ENCODE data around the gene CCNL2.
"Not testable (repeated sequence)": the region's sequence is repeated elsewhere in the genome, so short reads cannot be mapped to it uniquely, and the experiment has no call there.

CCNL2 gene

DNA sequence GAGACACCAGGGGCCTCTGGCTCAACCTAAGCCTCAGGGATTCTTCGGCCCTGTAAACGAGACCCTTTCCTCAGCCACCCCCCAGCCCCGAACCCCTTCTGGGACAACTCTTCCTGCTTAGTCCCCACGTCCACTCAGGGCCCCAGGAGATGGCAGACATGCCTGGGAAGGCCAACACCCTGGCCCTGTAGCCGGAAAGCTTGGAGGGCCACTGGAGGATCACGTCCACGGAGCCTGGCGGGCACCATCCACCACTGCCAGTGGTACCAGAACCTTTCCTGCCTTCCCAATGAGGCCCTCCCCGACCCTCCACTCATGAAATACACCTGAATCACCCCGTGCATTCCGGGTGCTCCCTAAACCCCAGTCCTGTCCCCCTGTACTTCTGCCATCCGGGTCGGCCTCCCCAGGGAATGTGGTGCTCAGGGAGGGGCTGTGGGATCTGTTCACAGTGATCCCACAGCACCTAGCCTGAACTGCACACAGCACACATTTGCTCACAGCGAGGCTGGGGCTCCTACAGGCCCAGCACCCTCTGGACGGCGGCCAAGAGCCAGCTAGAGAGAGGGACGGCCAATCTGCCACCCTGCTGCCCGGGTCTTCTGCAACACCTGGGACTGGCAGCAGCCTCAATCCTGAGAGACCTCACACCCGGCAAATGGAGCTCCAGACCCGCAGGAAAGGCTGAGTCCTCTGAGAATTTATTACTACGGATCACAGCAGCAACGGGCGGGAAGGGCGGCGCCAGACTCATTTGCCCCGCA lies 25.9 kb downstream of the CCNL2 start:
- no peak for DNase-seq (ENCODE audit: low read depth)

DNA sequence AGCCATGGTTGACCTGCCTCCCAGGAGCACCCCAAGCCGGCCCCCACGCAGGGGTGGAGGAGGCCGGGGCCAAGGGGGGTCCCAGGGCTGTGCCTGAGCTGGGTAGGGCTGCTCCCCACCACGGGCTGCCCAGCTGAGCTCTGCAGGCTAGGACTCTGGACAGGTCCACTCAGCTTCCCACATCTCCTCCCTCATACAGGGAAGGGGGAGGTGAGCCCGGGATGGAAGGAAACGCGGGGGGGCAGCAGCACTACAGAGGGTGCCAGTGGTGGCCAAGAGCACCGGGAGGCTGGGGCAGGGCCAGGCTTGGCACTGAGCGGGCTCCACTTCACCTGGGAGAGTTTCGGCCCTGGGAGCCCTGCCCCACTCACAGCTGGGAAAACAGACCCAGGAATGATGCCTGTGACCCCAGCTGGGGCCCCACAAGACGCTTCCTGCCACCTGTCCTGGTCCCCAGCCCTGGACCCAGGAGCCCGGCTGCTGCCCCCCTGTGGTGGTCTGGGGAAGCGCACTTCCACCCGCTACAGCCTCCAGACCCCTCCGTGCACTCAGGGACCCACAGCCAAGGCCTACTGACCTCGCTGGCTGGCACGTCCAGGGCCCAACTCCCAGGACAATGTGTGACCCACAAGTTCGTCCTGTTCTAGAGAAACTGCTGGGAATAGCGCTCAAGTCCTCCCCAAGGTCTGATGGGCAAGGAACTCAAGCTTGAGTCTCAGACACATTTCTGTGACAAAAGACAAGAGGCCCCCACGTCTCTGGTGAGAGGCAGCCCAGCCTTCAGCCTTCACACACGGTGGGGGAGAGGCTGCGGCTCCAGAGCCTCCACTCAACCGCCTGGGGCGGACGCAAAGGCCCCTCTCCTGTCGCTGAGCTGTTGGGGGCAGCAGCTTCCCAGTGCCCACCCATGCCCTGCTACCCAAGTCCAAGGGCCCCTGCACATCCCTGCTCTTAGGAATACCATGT lies 27.1 kb downstream of the CCNL2 start:
- no peak for DNase-seq (ENCODE audit: low read depth)

DNA sequence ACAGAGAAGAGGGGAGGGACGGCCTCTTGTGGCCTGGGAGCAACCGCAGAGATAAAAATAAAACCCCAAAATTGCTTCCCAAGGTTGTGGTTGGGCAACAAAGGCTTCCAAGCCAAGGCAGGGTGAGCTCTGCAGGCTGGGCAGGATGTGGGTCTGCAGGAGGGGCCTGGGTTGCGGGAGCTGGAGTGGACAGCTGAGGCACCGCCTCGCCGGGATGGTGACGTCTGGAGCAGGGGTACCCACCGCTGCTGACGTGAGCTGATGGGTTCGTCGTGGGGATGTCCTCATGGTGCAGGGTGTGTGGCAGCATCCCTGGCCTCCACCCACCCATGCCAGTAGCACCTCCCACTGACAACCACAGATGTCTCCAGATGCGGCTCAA lies 27.8 kb downstream of the CCNL2 start:
- DNase-seq (ENCODE audit: low read depth): no peak

DNA sequence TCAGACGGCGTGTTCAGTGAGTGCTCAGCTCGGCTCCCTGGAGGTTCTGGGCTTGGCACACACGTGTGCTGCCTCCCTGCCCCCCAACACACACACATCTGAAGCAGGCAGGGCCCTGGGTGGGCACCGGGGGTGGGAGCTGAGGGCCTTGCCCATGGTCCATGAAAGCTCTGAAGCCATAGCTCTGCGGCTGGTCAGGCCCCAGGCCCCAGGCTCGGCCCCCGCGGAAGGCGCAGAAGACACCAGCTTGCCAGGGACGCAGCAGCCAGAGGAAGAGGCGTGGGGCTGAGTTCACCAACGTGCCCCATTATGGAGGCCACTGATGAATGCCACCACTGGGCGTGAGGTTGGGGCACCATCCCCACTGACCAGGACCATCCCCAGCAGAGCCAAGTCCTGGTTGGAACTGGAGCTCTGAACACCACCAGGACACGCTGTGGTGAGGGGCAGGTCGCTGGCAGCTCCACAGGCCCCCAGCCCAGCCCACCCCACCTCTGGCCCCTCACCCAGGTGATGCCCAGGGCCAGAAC lies 28.3 kb downstream of the CCNL2 start:
- DNase-seq (ENCODE audit: low read depth): no peak

DNA sequence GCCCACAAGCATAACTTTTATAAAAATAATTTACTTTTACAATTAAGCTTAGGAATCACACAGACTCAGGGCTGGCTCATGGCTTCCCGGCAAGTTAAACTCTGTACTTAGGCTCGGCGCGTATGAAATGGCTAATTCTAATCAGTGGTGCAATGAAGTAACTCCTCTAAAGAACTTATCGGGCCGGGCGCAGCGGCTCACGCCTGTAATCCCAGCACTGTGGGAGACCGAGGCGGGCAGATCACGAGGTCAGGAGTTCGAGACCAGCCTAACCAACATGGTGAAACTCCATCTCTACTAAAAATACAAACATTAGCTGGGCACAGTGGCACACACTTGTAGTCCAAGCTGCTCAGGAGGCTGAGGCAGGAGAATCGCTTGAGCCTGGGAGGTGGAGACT lies 29.0 kb downstream of the CCNL2 start:
- DNase-seq (ENCODE audit: low read depth): not testable (repeated sequence)

DNA sequence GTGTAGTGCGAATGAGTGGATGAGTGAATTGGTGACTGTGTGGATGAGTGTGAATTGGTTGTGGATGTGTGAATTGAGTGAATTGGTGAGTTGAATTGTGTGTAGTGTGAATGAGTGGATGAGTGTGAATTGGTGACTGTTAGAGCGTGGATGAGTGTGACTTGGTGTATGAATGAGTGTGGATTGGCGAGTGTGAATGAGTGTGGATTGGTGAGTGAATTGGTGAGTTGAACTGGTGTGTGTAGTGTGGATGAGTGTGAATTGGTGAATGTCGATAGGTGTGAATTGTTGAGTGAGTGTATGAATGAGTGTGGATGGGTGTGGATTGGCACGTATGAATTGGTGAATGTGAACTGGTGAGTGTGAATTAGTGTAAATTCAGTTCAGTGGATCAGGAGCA lies 31.8 kb downstream of the CCNL2 start:
- DNase-seq (ENCODE audit: low read depth): no peak

DNA sequence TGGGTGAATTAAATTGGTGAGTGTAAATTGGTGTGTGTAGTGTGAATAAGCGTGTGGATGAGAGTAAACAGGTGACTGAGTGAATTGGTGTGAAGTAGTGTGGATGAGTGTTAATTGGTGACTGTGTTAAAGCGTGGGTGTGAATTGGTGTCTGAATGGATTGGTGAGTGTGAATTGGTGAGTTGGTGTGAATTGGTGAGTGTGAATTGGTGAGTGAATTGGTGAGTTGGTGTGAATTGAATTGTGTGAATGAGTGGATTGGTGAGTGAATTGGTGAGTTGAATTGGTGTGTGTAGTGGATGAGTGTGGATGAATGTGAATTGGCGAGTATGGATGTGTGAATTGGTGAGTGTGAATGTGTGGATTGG lies 32.5 kb downstream of the CCNL2 start:
- DNase-seq (ENCODE audit: low read depth): no peak

DNA sequence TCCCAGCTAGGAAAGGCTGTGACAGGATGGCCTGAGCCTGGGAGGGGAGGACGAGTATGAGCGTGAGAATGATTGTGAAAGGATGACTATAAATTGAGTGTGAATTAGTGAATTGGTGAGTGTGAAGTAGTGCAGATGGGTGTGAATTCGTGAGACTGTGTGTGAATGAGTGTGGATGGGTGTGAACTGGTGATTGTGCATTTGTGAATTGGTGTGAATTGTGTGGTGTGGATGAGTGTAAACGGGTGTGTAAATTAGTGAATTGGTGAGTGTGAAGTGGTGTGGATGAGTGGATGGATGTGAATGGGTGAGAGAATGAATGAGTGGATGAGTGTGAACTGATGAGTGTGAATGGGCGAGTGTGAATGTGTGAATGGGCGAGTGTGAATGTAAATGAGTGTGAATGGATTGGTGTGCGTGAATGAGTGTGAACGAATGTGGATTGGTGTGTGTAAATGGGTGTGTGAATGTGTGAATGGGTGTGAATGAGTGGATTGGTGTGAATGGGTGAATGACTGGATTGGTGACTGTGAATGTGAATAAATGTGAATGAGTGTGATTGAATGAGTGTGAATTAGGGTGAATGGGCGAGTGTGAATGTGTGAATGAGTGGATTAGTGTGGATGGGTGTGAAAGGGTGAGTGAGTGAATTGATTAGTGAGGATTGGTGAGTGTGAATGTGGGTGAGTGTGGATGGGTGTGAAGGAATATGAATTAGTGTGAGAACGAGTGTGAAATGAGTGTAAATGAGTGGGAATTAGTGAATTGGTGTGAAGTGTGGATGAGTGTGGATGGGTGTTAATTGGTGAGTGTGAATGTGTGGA lies 33.0 kb downstream of the CCNL2 start:
- DNase-seq (ENCODE audit: low read depth): no peak

DNA sequence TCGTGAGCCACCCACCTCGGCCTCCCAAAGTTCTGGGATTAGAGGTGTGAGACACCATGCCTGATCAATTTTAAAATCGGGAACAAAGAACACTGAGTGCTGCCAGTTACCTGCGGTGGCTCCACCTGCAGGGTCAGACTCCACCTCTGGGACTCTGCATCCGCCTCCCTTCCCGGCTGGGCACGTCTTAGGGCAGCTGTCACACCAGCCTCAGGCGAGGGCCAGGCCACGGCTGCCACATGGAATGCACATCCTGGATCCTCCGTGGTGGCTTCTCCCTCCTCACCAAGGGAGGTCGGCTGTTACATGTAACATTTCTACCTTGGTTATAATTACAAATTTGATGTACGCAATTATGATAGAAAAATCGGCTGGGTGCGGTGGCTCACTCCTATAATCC lies 34.9 kb downstream of the CCNL2 start:
- no peak for DNase-seq (ENCODE audit: low read depth)

DNA sequence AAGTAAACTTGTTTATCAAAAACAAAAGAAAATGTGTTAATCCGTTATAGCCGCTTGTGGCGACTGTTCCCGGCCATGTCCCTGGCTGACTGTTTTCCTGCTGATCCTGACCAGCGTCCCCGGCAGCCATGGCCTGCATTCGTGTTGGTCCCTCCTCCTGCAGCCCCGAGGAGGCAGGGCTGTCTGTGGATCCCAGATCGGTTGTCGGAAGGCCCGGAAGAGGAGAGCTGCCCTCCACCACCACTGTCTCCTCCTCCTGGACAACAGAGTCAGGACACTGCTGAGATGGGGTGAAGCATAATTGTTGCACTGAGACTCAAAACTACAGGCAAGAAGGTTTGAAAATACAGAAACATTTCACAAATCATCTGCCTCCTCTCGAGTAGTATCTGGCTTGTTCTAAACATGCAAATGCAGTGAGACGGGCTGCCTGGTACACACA lies 37.1 kb downstream of the CCNL2 start:
- DNase-seq (ENCODE audit: low read depth): no peak

DNA sequence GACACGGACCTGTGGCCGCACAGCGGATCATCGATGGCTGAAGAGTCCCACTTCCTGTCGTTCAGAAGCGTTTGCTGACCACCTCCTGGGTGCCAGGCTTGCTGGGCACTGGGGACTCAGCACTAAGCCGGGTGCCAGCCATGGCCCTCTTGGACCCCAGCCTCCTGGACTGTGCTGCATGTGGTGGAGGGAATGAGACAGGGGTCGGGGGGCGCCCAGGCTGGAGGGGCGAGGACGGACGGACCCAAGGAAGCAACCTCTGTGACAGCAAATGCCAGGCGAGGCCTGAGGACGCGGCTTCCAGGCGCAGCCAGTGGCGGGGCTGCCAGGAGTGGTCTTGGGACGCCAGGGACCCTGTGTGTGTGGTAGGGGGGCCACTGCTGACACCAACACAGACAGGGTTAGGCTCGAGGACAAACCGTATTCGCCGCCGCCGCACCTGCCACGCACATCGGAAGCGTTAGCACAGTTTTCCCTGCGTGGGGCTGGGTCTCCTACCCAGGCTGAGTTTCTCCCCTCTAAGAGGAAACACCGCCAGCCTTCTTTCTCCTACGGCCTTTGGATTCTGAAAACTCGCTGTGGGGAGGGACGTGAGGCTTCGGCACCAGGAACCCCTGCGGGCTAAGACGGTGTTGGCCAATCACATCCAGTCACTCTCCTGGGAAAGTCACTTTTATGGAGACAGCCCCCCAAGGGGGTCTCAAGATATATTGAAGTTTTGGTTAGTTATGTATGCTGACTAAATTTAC lies 37.7 kb downstream of the CCNL2 start:
- DNase-seq (ENCODE audit: low read depth): no peak

DNA sequence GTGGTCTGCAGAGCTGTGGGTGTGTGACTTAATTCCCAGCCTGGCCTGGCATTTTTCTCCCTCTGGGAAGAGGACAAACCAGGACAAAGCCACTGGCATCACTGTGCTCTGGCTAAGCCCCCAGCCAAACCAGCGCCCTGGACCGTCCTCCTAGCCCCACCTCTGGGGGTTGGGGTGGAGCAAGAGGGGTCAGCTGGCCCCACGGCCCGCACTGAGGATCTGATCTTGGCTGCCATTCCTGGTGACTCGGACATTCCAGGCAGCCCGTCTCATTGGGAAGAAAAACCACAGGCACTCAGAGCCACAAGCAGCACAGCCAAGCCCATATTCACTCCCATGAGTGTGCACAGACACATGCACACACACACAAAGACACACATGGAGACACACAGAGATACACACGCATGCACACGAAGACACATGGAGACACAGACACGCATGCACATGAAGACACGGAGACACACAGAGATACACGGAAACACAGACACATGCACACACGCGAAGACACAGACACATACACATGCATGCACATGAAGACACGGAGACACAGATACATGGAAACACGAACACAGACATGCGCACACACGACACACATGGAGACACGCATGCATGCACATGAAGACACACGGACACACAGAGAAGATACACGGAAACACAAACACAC lies 38.5 kb downstream of the CCNL2 start:
- peak; percentile 87 for DNase-seq (ENCODE audit: low read depth)

DNA sequence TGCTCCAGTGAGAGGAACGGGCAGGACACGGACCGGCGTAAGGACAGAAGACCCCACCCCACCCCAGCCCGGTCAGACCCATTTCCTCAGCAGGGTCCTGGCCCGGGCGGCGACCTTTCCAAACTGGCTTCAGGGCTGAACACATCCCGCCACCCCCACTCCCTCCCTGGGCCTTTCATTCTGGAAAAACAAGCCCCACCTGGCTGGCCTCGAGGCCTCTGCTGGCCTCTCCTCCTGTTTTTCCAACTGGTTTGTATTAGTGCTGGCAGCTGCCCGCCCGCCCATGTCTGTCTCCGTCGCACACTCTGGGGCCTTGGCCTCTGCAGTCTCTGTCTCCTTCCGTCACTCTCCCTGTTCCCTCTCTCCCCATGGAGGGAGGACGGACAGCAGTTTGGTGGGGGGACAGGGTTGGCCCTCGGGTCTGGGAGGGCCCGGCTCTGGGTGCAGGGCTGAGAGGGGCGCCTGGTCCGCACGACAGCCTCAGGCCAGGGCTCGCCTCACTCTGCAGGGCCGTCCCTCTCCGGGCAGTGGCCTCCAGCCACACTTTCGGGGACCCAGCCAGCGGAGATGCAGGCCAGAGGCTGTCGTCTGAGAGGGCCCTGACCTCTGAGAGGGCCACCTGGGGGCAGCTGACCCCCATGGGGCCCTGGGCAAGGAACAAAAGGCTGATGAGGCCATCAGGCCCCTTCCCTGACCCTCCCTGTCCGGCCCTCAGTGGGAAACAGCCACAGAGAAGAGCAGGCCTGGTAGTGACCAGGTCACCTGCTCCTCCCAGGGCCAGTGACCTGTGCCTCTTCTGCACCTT lies 39.3 kb downstream of the CCNL2 start:
- DNase-seq (ENCODE audit: low read depth): no peak

DNA sequence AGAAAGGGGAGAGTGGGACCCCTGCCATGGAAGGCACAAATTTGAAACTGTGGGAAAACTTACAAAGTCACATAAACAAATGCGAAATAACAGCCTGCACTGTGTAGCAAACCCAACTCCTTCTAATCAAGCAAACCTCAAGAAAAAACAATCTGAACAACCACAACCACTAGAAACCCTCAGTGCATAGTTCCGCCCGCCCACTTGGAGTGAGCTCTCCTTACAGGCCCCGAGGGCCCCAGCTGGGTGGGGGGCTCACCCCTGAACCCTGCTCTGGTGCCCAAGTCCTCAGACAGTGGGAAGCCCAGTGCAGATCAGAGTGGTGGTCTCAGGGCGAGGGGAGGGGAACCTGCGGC lies 39.8 kb downstream of the CCNL2 start:
- no peak for DNase-seq (ENCODE audit: low read depth)

DNA sequence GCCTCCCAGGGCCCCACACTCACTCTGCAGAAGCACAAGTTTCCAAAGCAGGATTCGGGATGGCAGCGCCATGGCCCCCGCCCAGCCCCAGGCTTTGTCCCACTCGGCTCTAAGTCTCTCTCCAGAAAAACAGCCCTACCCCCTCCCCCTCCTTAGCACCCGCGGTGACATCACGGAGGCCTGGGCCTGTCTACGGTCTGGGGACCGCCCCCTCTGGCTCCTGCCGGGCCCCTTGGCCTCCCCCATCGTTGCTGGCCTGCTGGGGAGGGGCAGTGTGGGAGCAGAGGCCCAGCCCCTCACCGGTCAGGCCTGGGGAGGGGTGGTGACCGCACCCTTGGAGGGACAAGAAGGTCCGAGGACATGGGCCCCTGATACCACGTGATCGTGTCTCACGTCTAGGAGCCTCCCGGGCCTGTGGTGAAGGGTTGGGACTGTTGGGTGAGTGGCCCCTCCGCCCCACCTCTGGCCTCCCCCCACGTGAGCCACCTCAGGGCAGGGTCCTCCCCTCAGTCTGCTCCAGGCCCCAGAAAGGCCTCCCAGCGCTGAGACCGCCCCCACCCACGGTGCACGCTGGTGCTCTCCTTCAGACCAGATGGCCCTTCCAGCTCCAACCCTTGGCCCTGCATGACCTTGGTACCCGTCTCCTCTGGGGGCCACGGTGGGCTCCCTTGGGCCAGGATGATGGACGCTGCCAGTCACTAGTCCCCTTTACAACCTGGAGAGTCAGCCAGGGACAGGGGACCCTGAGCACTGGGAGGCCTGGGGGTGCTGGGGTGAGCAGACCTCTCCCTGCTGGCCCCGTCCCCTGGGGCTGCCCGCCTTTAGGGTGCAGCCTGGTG lies 40.5 kb downstream of the CCNL2 start, which contains the start of gene MXRA8:
TSS of gene MXRA8 (minus strand) at position 123 of the 839 bp plus-strand sequence. CDS start at position 72, 51 bp downstream.
- DNase-seq (ENCODE audit: low read depth): no peak

DNA sequence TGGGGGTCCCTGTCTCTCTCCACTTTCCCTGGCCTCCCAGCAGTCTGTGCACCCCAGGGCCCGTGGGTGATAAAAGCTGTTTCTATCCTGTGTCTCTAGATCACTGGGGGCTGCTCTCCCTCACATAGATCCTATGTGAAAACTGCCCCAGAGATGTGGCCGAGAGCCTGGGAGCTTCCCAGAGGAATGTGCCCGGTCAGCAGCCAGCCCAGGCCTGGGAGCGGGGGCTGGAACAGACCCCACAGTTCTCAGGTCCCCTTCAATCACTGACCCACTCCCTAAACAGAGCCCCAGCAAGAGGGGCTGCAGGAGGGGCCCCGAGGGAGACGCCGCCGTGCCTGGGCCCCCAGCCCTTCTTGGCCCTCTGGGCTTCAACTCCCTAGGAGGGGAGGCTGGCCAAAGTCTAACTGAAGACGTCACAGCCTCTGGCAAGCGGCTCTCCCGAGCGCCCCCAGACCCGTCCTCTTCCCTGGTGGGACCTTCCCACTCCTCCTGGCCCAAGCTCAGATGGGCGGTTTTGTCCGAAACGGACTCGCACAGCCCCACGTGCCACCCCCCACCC lies 41.2 kb downstream of the CCNL2 start:
- DNase-seq (ENCODE audit: low read depth): no peak

DNA sequence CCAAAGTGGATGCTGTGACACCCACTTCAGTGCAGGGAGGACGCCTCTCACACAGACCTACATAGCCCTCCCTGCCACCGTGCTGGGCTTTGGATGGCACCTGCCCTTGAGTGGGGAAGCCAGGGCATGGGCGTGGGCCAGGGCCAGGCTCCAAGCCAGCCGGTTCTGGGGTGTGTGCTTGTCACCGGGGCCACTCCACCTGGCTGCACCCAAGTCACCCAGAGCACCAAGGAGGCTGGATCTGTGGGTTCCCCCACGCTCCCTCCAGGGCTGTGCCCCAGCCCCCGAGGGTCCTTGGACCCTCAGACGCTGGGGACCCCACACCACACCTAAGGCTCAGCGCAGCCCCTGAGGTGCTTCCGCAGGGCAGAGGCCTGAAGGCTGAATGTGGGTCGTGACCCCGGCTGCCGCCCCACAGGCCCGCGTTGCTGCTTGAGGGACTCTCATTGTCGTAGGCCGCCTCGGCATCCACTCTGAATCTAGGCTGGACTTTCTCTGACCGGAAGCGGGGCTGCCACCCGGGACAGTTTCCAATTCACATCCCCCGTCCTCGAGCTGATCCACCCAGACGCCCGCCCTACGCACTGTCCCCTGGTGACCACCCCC lies 42.2 kb downstream of the CCNL2 start:
- DNase-seq (ENCODE audit: low read depth): no peak

DNA sequence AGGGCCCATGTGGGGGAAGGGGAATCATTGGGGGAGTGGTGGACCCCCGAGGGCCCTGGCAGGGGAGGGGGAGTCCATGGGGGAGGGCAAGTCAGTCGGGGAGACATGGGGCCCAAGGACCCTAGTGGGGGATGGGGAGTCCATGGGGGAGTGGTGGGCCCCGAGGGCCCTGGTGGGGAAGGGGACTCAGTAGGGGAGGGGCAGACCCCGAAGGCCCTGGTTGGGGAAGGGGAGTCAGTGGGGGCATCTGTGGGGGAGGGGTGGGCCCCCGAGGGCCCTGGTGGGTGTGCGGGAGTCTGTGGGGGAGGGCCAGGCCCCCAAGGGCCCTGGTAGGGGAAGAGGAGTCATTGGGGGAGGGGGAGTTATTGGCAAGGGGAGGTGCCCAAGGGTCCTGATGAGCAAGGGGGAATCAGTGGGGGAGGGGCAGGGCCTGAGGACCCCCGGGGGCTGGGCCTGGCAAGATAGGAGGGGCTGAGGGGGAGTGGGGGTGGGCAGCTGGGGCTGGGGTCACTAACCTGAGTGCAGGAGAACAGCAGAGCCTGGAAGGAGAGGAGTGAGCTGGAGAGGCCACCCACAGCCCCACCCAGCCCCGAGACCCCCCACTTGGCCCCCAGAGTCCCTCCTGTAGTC lies 42.9 kb downstream of the CCNL2 start:
- DNase-seq (ENCODE audit: low read depth): no peak
